ENCODE results near the gene VAC14. TPM values are rescaled to one million over a fixed set of nuclear protein-coding genes. Genes with fewer than 3 reads are reported as not detected.

Gene VAC14
- total and polyA plus RNA-seq, 5 experiments from 2014 or later = 27.2 to 50.7 (median 41.4) TPM

GRCh38 chr16:70688246-70688742 lies 112.7 kb downstream of the VAC14 start:
- Mint-ChIP-seq H3K36me3 (no peaks in the 10 kb centered on the region), H3K27ac (peak overlapping the region in 3 of 10 donors; percentile 34 to 81 (median 50)), H3K9me3 (no peaks in the 10 kb centered on the region), H3K4me1 (peaks cover 8 to 23% (median 14%) of the 10 kb centered on the region in 4 donors), H3K4me3 (peak overlapping the region in 2 of 10 donors; percentile 12 to 54), H3K27me3 (peaks cover 0 to 5% (median 0%) of the 10 kb centered on the region in 5 donors)
- POLR2A ChIA-PET = interaction anchor here (1.2 to 6.9 kb wide), 2 partner anchors 48 to 78 kb away, joined by 3 to 50 read pairs; no protein-coding TSS in a partner anchor
- DNase-seq = no peak
- ATAC-seq = no peak

DNA sequence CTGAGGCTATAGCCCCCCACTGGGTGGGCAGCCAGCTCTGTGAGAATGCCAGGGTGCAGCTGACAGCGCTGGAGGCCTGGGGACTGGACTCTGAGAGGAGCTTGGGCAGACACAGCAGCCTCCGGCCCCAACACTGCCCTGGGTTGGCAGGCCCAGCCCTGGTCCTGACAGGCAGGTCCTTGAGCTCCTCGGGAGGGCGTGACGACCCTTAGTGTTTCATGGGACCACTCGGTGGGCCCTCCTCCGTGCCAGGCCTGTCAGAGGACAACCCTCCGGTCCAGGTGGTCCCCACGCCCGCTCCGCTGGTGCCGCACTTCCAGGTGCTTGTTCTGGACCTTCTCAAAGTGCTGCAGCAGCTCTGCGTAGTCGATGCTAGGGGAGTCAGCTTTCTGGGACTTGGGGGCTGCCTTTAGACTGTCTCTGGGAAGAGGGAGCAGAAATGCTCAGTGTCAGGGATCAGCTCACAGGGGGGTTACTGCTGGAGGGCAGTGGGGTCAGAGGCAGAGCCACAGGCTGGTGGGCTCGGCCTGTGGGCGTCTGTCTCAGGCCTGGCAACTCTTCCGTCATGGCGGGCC lies 113.2 kb downstream of the VAC14 start:
- H3K4me1 Mint-ChIP-seq = peaks cover 6 to 26% (median 14%) of the 10 kb centered on the region in 4 donors
- H3K4me3 Mint-ChIP-seq = peak overlapping the region in 6 of 10 donors; percentile 12 to 87 (median 70)
- ATAC-seq = no peak
- no peaks in the 10 kb centered on the region for H3K9me3 Mint-ChIP-seq
- H3K27me3 Mint-ChIP-seq = peaks cover 0 to 5% (median 0%) of the 10 kb centered on the region in 5 donors
- peak overlapping the region in 5 of 10 donors; percentile 34 to 78 (median 70) for H3K27ac Mint-ChIP-seq
- no peak for DNase-seq
- H3K36me3 Mint-ChIP-seq = no peaks in the 10 kb centered on the region
- POLR2A ChIA-PET = interaction anchor here (1.2 to 6.9 kb wide), 3 partner anchors 9 to 78 kb away, joined by 3 to 50 read pairs (median 6); no protein-coding TSS in a partner anchor

DNA sequence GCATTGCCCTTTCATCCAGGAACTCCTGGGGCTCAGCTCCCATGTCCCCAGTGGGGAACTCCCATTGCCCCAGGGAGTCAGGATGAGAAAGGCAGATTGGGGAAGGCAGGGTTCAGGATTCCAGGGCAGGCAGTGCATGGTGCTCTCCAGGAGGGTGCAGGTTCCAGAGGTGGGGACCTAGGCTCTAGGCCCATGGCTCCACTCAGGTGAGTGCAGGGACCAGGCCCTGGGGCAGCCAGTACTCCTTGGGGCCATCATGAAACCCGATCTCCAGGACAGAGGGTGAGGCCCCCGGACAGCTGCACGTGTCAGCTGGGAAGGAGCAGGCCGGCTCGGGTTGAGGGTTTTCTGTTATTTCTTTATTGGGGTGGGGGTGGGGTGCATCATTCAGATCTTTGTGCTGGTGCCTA lies 113.9 kb downstream of the VAC14 start:
- peaks cover 0 to 5% (median 0%) of the 10 kb centered on the region in 5 donors for H3K27me3 Mint-ChIP-seq
- H3K27ac Mint-ChIP-seq = peak overlapping the region in 7 of 10 donors; percentile 31 to 82 (median 73)
- peak overlapping the region; percentile 52 to 87 (median 66) for H3K4me3 Mint-ChIP-seq
- no peaks in the 10 kb centered on the region for H3K9me3 Mint-ChIP-seq
- ATAC-seq (no peak), DNase-seq (no peak)
- peaks cover 8 to 28% (median 18%) of the 10 kb centered on the region in 4 donors for H3K4me1 Mint-ChIP-seq
- POLR2A ChIA-PET = interaction anchor here (1.2 to 6.9 kb wide), 3 partner anchors 9 to 79 kb away, joined by 3 to 50 read pairs (median 6); no protein-coding TSS in a partner anchor
- no peaks in the 10 kb centered on the region for H3K36me3 Mint-ChIP-seq

GRCh38 chr16:70686376-70687101 lies 114.4 kb downstream of the VAC14 start:
- peak; percentile 31 to 34 for ATAC-seq
- H3K9me3 Mint-ChIP-seq = no peaks in the 10 kb centered on the region
- DNase-seq = no peak
- H3K27me3 Mint-ChIP-seq = peaks cover 0 to 5% (median 0%) of the 10 kb centered on the region in 5 donors
- H3K27ac Mint-ChIP-seq = peak overlapping the region in 9 of 10 donors; percentile 25 to 77 (median 53)
- H3K4me1 Mint-ChIP-seq = peaks cover 8 to 30% (median 18%) of the 10 kb centered on the region in 4 donors
- no peaks in the 10 kb centered on the region for H3K36me3 Mint-ChIP-seq
- peak overlapping the region; percentile 64 to 87 (median 73) for H3K4me3 Mint-ChIP-seq
- POLR2A ChIA-PET = interaction anchor here (0.5 to 6.9 kb wide), 3 partner anchors 10 to 50 kb away, joined by 3 to 50 read pairs (median 6); no protein-coding TSS in a partner anchor

DNA sequence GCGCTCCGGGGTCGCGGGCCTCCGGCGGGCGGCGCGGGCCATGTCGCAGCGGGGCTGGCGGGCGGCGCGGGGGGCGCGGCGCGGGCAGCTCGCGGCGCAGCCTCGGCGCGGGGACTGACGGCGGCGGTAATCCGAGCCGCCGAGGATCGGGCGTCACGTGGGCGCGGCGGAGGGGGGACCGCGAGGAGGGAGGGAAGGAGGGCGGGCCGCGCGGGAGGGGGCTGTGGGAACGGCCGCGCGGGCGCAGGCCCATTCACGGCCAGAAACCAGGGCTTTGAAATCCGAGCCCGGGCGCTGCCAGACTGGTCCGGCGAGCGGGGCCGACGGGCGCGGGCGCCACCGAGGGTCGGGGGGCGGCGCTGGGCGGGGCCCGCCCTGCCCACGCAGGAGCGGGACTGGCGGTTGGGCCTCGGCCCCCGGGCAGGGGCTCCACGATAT lies 115.0 kb downstream of the VAC14 start, which contains the start of gene MTSS2:
Gene MTSS2 (minus strand): TSS at position 116 of the 438 bp plus-strand sequence. CDS start 262 bp downstream, outside the sequence.
- Mint-ChIP-seq H3K27me3 (peaks cover 0 to 5% (median 0%) of the 10 kb centered on the region in 5 donors), H3K9me3 (no peaks in the 10 kb centered on the region), H3K4me3 (peak within 1 kb of the TSS; percentile 64 to 85 (median 74)), H3K4me1 (peaks cover 8 to 34% (median 18%) of the 10 kb centered on the region in 4 donors), H3K36me3 (no peaks in the 10 kb centered on the region), H3K27ac (peak within 1 kb of the TSS in 9 of 10 donors; percentile 25 to 77 (median 53))
- DNase-seq = peak in 9 of 10 donors; percentile 25 to 73 (median 47)
- POLR2A ChIA-PET = interaction anchor here (0.5 to 6.9 kb wide), 3 partner anchors 27 to 421 kb away, joined by 3 to 50 read pairs (median 3); no protein-coding TSS in a partner anchor
- ATAC-seq = peak; percentile 76 to 78

DNA sequence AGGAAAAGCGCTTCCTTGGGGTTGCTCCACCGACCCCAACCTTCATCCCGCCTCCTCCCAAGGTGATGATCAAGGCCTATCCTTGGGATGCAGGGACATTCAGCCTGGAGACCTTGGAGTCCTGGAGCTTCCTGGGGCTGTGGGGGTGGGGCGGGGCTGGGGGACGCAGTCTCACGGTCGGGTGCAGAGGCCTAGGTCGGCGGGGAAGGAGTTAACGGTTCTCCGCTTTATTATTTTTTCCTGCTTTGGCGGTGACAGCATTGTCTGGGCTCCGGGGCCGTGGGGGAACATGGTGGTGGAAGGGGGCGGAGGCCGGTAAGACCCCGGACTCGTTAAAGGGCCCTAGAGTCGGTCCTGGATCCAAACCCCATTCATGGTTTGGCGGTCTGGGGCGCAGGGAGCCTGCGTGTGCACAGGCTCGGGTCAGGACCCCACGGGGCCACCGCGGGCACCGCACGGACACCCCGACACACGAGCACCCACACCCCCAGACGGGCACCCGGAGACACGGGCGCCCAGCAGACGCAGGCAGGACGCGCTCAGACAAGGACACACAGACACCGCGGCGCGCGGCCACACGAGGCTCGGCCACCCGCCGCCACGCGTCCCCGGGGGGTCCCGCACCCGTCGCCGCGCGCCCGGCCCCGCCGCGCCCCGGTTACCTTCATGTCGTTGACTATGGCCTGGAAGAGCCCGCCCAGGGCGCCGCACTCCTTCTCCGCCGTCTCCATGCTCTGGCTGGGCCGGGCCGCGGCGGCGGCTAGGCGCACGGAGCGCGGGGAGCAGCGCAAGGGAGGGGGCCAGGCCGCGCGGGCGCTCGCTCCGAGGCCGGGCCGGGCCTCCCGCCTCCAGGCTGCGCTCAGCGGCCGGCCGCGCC lies 115.7 kb downstream of the VAC14 start:
- Mint-ChIP-seq H3K4me1 (peaks cover 8 to 36% (median 18%) of the 10 kb centered on the region in 4 donors), H3K9me3 (no peaks in the 10 kb centered on the region), H3K36me3 (no peaks in the 10 kb centered on the region), H3K27me3 (peaks cover 0 to 5% (median 0%) of the 10 kb centered on the region in 5 donors), H3K4me3 (peak overlapping the region; percentile 64 to 83 (median 72)), H3K27ac (peak overlapping the region in 1 of 10 donors; percentile 71)
- ATAC-seq (peak; percentile 66 to 71), DNase-seq (peak in 4 of 10 donors; percentile 19 to 30 (median 25))
- POLR2A ChIA-PET = interaction anchor here (0.6 to 6.9 kb wide), 2 partner anchors 51 to 420 kb away, joined by 3 to 50 read pairs; no protein-coding TSS in a partner anchor

- H3K4me3 Mint-ChIP-seq = peak overlapping the region; percentile 64 to 83 (median 72)
- no peaks in the 10 kb centered on the region for H3K9me3 Mint-ChIP-seq
- H3K4me1 Mint-ChIP-seq = peaks cover 8 to 35% (median 16%) of the 10 kb centered on the region in 4 donors
- peak overlapping the region in 1 of 10 donors; percentile 52 for H3K27ac Mint-ChIP-seq
- no peaks in the 10 kb centered on the region for H3K36me3 Mint-ChIP-seq
- H3K27me3 Mint-ChIP-seq = peaks cover 0 to 5% (median 0%) of the 10 kb centered on the region in 5 donors
- ATAC-seq = no peak
- no peak for DNase-seq
- POLR2A ChIA-PET = interaction anchor here (0.7 to 6.9 kb wide), 3 partner anchors 47 to 53 kb away, joined by 4 to 50 read pairs (median 9); no protein-coding TSS in a partner anchor
These were observed 116.6 kb downstream of the VAC14 start for GRCh38 chr16:70684146-70685060.

- no peaks in the 10 kb centered on the region for H3K9me3 Mint-ChIP-seq
These were observed 117.6 kb downstream of the VAC14 start for GRCh38 chr16:70683146-70683944.

GRCh38 chr16:70682239-70683145 lies 118.5 kb downstream of the VAC14 start:
- H3K4me3 Mint-ChIP-seq = peak overlapping the region in 5 of 10 donors; percentile 7 to 79 (median 22)
- DNase-seq (peak in 1 of 10 donors; percentile 2), ATAC-seq (no peak)
- peaks cover 0 to 4% (median 0%) of the 10 kb centered on the region in 3 donors for H3K36me3 Mint-ChIP-seq
- peak overlapping the region in 6 of 10 donors; percentile 22 to 52 (median 38) for H3K27ac Mint-ChIP-seq
- peaks cover 0 to 5% (median 0%) of the 10 kb centered on the region in 5 donors for H3K27me3 Mint-ChIP-seq
- POLR2A ChIA-PET = interaction anchor here (0.7 to 2.3 kb wide), 4 partner anchors 55 to 302 kb away, joined by 3 to 9 read pairs (median 4); no protein-coding TSS in a partner anchor
- no peaks in the 10 kb centered on the region for H3K9me3 Mint-ChIP-seq
- peaks cover 10 to 33% (median 19%) of the 10 kb centered on the region in 4 donors for H3K4me1 Mint-ChIP-seq

More at GRCh38 chr16:70683146-70683944, 117.6 kb downstream of the VAC14 start:
- ATAC-seq (no peak), DNase-seq (no peak)
- Mint-ChIP-seq H3K36me3 (peaks cover 0 to 4% (median 0%) of the 10 kb centered on the region in 3 donors), H3K4me3 (peak overlapping the region in 3 of 10 donors; percentile 22 to 79 (median 30)), H3K27me3 (peaks cover 0 to 5% (median 0%) of the 10 kb centered on the region in 5 donors), H3K4me1 (peaks cover 10 to 33% (median 20%) of the 10 kb centered on the region in 4 donors), H3K27ac (peak overlapping the region in 1 of 10 donors; percentile 44)
- POLR2A ChIA-PET = interaction anchor here (0.7 to 2.3 kb wide), 4 partner anchors 48 to 118 kb away, joined by 3 to 9 read pairs (median 4); no protein-coding TSS in a partner anchor

Data from naive thymus-derived CD8-positive, alpha-beta T cell (primary cell).